Adipose tissue (tissue), 3 donors: ENCODE results near the gene ARPC1B. TPM values are rescaled to one million over a fixed set of nuclear protein-coding genes. Genes with fewer than 3 reads are reported as not detected.
"Not testable (repeated sequence)": the region's sequence is repeated elsewhere in the genome, so short reads cannot be mapped to it uniquely, and the experiment has no call there.

ENCODE experiments used
- H3K27ac ChIP-seq: one replicate; pipeline ENCODE4 v1.5.1; 2013; ENCODE audit warnings: low read depth, low read length
- WGBS, 3 donors: extraction: QIAGEN DNeasy Blood & Tissue Kit; methylation state at CpG; one replicate each; pipeline ENCODE4 v1.1.7; 2013; 5-methylcytosine and 5-hydroxymethylcytosine counted together
- polyA plus RNA-seq, 3 donors: library from polyadenylated mRNA; stranded (reverse); fragments of 200-250 nt; gene quantifications; one replicate each; pipeline ENCODE4 v1.2.3, GENCODE V29; 2013
- donor health status: healthy with polysubstance abuse.
- donor health status: Bipolar disorder and iron deficiency.
- donor health status: healthy.

Gene ARPC1B
- polyA plus RNA-seq, 3 donors = 62.2 to 282 (median 234) TPM

DNA sequence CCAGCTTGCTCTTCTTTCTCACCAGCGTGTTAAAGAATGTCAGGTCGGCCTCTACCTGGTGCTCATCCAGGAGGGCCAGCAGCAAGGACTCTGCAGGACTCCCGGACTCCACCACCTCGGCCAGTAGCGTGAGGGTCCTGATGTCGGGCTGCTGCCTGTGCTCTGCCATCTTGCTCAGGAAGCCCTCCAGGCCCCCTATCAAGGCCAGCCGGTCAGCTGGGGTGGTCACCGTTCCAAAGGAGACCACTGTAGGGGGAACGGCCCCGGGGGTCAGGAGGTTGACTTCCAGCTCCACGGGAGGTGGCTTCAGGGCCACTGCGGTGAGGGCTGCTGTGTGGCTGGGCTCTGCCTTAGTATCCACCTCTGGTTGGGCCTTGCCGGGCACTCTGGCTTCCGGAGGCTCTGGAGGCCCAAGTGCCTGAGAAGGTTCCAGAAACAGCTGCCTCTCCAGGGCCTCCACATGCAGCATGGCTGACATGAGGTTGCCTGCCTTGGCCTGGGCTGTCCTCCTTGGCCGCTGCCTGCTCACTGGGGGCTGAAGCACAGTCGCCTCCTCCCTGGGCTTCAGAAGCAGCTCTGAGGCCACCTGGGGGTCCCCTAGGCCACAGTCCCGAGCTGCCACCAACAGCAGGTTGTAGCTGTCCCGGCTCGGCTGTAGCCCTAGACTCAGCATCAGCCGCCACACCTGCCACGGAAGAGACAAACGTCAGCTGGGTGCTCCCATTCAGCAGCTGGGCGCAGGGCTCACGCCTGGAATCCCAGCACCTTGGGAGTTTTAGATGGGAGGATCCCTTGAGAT is 50.6 kb downstream of the ARPC1B start:
- 89 to 95% (median 95%) methylated on average over 24 of the region's 24 CpGs for WGBS, 3 donors
- no peak overlapping the region for H3K27ac ChIP-seq

DNA sequence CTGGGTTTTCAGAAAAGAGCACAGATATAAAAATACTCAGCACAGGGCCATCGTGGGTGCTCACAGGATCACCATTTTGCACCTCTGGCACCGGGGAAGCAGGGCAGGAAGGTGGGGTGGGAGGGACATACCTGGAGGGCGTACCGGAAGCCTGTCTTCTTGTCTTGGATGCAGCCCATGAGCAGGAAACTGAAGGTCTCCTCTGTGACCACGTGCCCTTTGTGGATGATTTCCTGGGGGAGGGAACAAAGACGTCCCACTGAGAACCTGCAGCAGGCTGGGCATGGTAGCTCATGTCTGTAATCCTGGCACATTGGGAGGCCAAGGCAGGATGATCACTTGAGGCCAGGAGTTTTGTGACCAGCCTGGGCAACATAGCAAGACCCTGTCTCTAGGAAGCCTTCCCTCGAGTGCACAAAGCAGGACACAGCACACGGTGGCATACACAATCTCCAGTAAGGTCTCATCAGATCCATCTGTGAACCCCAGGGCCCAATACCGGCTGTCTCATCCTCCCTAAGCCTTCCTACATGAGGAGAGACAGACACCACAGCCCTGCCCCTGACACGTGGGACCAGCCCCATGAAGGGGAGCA is 54.5 kb downstream of the ARPC1B start:
- WGBS, 3 donors = 80 to 85% (median 83%) methylated on average over 10 of the region's 10 CpGs

DNA sequence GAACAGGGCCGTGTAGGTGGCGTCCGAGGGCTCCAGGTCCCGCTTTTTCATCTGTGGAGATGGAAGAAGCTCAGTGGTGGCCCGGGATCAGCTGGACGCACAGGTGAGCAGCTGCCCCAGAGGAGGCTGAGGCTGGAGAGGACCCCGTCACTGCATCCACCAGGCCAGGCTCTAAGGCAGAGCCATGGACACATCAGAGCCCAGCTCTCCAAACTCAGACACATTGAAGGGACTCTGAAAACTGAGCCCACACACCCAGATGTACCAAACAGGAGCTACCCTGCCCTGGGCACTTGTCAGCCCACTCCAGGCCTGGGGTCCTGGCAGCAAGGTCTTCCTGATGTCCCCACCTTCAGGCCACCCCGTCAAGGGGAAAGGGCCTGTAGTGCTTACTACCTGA is 55.2 kb downstream of the ARPC1B start:
- H3K27ac ChIP-seq = no peak overlapping the region
- WGBS, 3 donors = 93 to 96% (median 94%) methylated on average over 8 of the region's 8 CpGs

More for the DNA sequence above, 54.5 kb downstream of the ARPC1B start:
- H3K27ac ChIP-seq = no peak overlapping the region

DNA sequence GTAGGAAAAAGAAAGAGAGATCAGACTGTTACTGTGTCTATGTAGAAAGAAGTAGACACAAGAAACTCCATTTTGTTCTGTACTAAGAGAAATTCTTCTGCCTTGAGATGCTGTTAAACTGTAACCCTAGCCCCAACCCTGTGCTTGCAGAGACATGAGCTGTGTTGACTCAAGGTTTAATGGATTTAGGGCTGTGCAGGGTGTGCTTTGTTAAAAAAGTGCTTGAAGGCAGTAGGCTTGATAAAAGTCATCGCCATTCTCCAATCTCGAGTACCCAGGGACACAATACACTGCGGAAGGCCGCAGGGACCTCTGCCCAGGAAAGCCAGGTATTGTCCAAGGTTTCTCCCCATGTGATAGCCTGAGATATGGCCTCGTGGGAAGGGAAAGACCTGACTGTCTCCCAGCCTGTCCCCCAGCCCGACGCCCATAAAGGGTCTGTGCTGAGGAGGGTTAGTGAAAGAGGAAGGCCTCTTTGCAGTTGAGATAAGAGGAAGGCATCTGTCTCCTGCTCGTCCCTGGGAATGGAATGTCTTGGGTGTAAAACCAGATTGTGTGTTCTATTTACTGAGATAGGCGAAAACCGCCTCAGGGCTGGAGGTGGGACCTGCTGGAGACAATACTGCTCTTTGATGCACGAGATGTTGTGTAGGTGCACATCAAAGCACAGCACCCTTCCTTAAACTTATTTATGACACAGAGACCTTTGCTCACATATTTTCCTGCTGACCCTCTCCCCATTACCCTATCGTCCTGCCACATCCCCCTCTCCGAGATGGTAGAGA is 57.4 kb downstream of the ARPC1B start:
- 76 to 91% (median 90%) methylated on average over 13 of the region's 13 CpGs for WGBS, 3 donors
- H3K27ac ChIP-seq = not testable (repeated sequence)

DNA sequence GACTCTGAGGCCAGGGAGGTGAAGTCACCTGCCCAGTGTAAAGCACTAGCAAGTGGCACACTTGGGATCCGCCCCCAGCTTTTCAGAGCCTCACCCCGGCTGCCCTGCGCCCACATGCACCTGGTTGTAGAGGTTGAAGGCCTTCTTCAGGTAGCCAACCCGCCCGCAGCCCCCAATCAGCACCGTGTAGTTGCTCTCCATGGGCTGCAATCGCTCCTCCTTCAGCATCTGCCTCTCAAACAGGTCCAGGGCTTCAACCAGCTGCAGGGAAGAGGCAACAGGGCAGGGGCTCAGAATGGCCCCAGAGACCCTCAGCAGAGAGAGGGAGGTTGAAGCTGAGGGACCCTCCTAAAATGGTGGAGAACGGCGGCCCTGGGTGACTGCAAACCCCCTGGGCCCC is 58.6 kb downstream of the ARPC1B start:
- H3K27ac ChIP-seq = no peak overlapping the region
- WGBS, 3 donors = 93 to 95% (median 94%) methylated on average over 9 of the region's 9 CpGs

DNA sequence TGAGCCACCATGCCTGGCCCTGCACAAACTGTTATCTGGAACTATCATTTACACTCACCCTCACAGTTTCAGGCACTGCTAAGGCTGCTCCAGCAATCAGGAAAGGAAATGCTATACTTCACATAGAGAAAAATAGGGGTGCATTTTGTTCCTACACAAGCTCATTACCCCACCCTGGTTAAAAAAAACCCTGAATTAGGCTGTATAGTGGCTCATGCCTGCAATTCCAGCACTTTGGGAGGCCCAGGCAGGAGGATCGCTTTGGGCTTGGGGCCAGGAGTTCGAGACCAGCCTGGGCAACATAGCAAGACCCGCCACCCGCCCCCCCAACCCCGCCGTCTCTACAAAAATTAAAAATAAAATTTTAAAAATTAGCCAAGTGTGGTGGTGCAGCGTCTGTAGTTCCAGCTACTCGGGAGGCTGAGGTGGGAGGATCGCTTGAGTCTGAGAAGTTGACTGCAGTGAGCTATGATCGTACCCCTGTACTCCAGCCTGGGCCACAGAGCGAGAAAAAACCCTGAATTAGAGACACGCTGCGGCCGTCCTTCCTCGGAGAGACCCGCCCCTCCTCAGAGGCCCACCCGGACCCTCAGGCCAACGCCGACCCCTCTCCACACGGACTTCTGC is 63.5 kb downstream of the ARPC1B start:
- 14 to 21% (median 15%) methylated on average over 20 of the region's 20 CpGs for WGBS, 3 donors
- H3K27ac ChIP-seq = peak overlapping the region; percentile 84

DNA sequence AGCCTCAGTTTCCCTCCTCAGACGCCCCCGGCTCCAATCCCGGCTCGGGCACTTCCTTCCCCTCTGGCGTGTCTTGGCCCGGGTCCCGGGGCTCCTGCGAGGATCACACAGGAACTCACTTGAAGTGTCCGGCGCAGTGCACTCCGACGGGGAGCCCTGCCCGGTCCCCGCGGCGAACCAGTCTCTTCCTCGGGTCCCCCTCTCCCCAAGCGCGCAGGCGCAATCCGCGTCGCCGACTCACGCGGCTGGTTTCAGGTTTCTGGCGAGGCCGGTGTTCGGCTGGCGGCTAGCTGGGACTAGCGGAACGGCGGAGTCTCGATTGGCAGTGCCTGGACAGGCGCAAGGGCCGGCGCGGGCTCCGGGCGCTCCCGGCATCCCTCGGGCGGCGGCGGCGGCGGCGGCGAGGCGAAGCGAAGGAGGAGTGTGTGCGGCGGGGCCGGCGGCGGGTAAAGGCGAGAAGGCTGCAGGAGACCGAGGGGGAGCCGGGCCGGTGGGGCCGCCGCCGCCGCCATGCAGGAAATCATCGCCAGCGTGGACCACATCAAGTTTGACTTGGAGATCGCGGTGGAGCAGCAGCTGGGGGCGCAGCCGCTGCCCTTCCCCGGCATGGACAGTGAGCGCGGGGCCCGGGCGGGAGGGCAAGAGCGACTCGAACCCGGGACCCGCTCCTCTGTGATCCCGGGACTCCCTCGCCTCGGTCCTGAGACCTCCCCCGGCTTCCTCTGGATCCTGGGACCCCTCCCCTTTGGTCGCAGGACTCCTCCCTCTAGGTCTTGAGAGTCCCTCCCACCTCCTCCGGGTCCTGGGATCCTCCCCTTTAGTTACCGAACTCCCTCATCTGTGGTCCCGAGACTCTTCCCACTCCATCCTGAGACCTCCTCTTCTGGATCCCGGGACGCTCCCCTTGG is 64.3 kb downstream of the ARPC1B start, which contains the start of the genes CPSF4 and PTCD1:
Gene CPSF4 (plus strand): TSS at position 371 of the 908 bp plus-strand sequence. CDS start 140 bp downstream, at position 511.
Gene PTCD1 (minus strand): TSS at position 226 of the 908 bp plus-strand sequence. CDS start 3,556 bp downstream, outside the sequence.
- WGBS, 3 donors = 0% methylated on average over 65 to 89 of the region's 89 CpGs
- H3K27ac ChIP-seq = peak within 1 kb of the TSS; percentile 84

DNA sequence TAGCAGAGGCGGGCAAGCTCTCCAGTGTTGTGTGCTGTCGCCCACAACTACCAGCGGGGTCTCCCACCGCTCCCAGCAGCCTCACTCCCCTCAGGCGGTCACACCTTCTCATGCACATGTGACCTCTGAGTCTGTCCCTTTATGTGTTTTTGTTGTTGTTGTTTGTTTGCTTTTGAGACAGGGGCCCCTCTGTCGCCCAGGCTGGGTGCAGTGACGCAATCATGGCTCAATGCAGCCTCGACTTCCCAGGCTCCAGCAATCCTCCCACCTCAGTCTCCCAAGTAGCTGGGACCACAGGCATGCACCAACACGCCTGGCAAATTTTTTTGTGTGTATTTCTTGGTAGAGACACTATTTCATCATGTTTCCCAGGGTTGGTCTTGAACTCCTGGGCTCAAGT is 65.7 kb downstream of the ARPC1B start:
- 67 to 83% (median 76%) methylated on average over 9 of the region's 9 CpGs for WGBS, 3 donors
- H3K27ac ChIP-seq = no peak overlapping the region

Other genes with a start within 250 kb of the ARPC1B start
- 10 to 100 TPM in 2 of 3 donors, 1 to 10 TPM in 1; 9.7 to 13.9 (median 10.3) TPM for gene SMURF1, start 230.6 kb upstream of the ARPC1B start, polyA plus RNA-seq
- gene KPNA7, start 166.6 kb upstream of the ARPC1B start, polyA plus RNA-seq = under 1 TPM in 2 of 3 donors, not detected in 1; 0.06 to 0.16 TPM
- not detected for gene MYH16, start 101.9 kb upstream of the ARPC1B start, polyA plus RNA-seq
- gene ARPC1A, start 48.8 kb upstream of the ARPC1B start, polyA plus RNA-seq = 100 to 1,000 TPM in 2 of 3 donors, 10 to 100 TPM in 1; 54.5 to 239 (median 109) TPM
- 100 to 1,000 TPM in 2 of 3 donors, 10 to 100 TPM in 1; 89.4 to 169 (median 152) TPM for gene PDAP1, start 33.9 kb downstream of the ARPC1B start, polyA plus RNA-seq
- gene BUD31, start 34.2 kb downstream of the ARPC1B start, polyA plus RNA-seq = 100 to 1,000 TPM in 1 of 3 donors, 10 to 100 TPM in 2; 58.2 to 105 (median 76.8) TPM
- 1 to 10 TPM; 1.6 to 4.5 (median 2.3) TPM for gene PTCD1, start 64.1 kb downstream of the ARPC1B start, polyA plus RNA-seq
- 10 to 100 TPM; 27.1 to 45.1 (median 32.8) TPM for gene CPSF4, start 64.2 kb downstream of the ARPC1B start, polyA plus RNA-seq
- 1,000 to 10,000 TPM in 2 of 3 donors, 100 to 1,000 TPM in 1; 432 to 1,027 (median 1,022) TPM for gene ATP5MF, start 91.4 kb downstream of the ARPC1B start, polyA plus RNA-seq
- gene ZNF789, start 98.2 kb downstream of the ARPC1B start, polyA plus RNA-seq = 1 to 10 TPM; 3.1 to 6.3 (median 4.8) TPM
- gene ZNF394, start 125.6 kb downstream of the ARPC1B start, polyA plus RNA-seq = 10 to 100 TPM in 2 of 3 donors, 1 to 10 TPM in 1; 8.2 to 20.8 (median 15.2) TPM
- gene ZKSCAN5, start 129.9 kb downstream of the ARPC1B start, polyA plus RNA-seq = 1 to 10 TPM; 1.7 to 3.7 (median 2.8) TPM
- gene FAM200A, start 177.4 kb downstream of the ARPC1B start, polyA plus RNA-seq = 1 to 10 TPM; 1.7 to 5.7 (median 2.3) TPM
- gene ZNF655, start 183.9 kb downstream of the ARPC1B start, polyA plus RNA-seq = 10 to 100 TPM; 25.1 to 51.8 (median 40.9) TPM
- 1 to 10 TPM in 1 of 3 donors, under 1 TPM in 2; 0.49 to 1.1 (median 0.52) TPM for gene TMEM225B, start 223.5 kb downstream of the ARPC1B start, polyA plus RNA-seq
- gene ZSCAN25, start 242.2 kb downstream of the ARPC1B start, polyA plus RNA-seq = 1 to 10 TPM; 3.7 to 5.6 (median 4.7) TPM